Testis (tissue), 2 donors: ENCODE measurements around the gene ZNF574.

ENCODE experiments used
- CTCF ChIP-seq, 3 experiments: fragments of 450-650 bp in 2 of 3; fragments of 200-600 bp in 1 of 3; sonication (generic) in 1 of 3; IDR thresholded peaks; one replicate each; pipeline ENCODE4 v1.5.1; 2016 to 2019; ENCODE audit warnings: antibody characterized with exemption in 3 of 3, mild to moderate bottlenecking in 2 of 3, moderate library complexity in 1 of 3
- POLR2A ChIP-seq: fragments of 450-650 bp; IDR thresholded peaks from one replicate; pipeline ENCODE4 v1.6.1; 2017; ENCODE audit warnings: antibody characterized with exemption, mild to moderate bottlenecking, moderate library complexity

GRCh38 chr19:42064432-42064831, 11.5 kb upstream of the ZNF574 start:
- TF ChIP-seq CTCF (IDR thresholded peaks at IDR 0.05) (no peak), POLR2A (no peak)
